Activated T-helper 17 cell treated with anti-CD3 and anti-CD28 coated beads, Interleukin-2, amount 50 U/mL, for 72 hours (primary cell): ENCODE results near the gene CD79A. TPM values are rescaled to one million over a fixed set of nuclear protein-coding genes. Genes with fewer than 3 reads are reported as not detected.
A peak's percentile ranks its signal among the peaks of the same experiment; 100 is the strongest.

Experiments
- ATAC-seq: fragments of 150-1000 bp; cut with Tn5 transposase; replicated peaks from 2 replicates; pipeline ENCODE4 v1.10.0; 2021; ENCODE audit warnings: mild to moderate bottlenecking, moderate library complexity
- H3K27ac Mint-ChIP-seq: one replicate; pipeline ENCODE4 v1.8.0; 2022; ENCODE audit warnings: mixed read lengths
- H3K27me3 Mint-ChIP-seq: one replicate; pipeline ENCODE4 v1.8.0; 2022; ENCODE audit warnings: mixed read lengths
- H3K36me3 Mint-ChIP-seq: one replicate; pipeline ENCODE4 v1.8.0; 2022; ENCODE audit warnings: low read depth, mild to moderate bottlenecking, mixed read lengths
- H3K4me1 Mint-ChIP-seq: one replicate; pipeline ENCODE4 v1.8.0; 2022; ENCODE audit warnings: mixed read lengths
- H3K4me3 Mint-ChIP-seq: one replicate; pipeline ENCODE4 v1.8.0; 2022; ENCODE audit warnings: mild to moderate bottlenecking, mixed read lengths
- H3K9me3 Mint-ChIP-seq: one replicate; pipeline ENCODE4 v1.8.0; 2022; ENCODE audit warnings: mixed read lengths
- total RNA-seq, 2 donors: library from RNA; stranded (reverse); gene quantifications; one replicate each; pipeline ENCODE4 v1.2.3, GENCODE V29; 2022

The CD79A gene
- total RNA-seq, 2 donors from 2014 or later = 0.22 to 0.98 TPM

DNA sequence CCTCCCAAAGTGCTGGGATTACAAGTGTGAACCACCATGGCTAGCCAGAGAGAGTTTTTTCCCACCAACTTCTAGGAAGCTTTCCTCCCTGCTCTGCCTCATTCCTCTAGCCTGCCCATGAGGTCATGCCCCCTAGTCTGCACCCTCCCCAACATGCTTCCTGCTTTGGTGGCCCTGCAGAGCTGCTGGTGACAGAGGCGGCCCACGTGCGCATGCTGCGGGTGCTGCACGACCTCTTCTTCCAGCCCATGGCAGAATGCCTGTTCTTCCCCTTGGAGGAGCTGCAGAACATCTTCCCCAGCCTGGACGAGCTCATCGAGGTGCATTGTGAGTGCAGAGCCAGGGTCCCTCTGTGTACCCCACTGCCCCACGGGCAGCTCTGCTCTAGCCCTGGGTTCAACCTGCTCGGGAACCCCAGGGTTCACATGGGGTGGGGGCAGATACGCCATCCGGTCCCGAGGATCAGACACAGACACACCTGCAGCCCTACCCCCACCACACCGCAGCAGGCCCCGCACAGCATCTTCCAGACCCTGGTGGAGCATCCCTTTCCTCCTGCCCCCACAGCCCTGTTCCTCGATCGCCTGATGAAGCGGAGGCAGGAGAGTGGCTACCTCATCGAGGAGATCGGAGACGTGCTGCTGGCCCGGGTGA, 24.8 kb downstream of the CD79A start:
- Mint-ChIP-seq H3K27ac (peak overlapping the region; percentile 46), H3K4me3 (no peak overlapping the region), H3K9me3 (no peaks in the 10 kb centered on the region), H3K36me3 (peaks cover 98% of the 10 kb centered on the region), H3K27me3 (no peaks in the 10 kb centered on the region), H3K4me1 (peaks cover 20% of the 10 kb centered on the region)
- no peak for ATAC-seq

GRCh38 chr19:41902594-41902993, 25.5 kb downstream of the CD79A start:
- Mint-ChIP-seq H3K27me3 (no peaks in the 10 kb centered on the region), H3K27ac (no peak overlapping the region), H3K4me3 (no peak overlapping the region), H3K36me3 (peaks cover 100% of the 10 kb centered on the region), H3K9me3 (no peaks in the 10 kb centered on the region), H3K4me1 (peaks cover 22% of the 10 kb centered on the region)
- no peak for ATAC-seq

DNA sequence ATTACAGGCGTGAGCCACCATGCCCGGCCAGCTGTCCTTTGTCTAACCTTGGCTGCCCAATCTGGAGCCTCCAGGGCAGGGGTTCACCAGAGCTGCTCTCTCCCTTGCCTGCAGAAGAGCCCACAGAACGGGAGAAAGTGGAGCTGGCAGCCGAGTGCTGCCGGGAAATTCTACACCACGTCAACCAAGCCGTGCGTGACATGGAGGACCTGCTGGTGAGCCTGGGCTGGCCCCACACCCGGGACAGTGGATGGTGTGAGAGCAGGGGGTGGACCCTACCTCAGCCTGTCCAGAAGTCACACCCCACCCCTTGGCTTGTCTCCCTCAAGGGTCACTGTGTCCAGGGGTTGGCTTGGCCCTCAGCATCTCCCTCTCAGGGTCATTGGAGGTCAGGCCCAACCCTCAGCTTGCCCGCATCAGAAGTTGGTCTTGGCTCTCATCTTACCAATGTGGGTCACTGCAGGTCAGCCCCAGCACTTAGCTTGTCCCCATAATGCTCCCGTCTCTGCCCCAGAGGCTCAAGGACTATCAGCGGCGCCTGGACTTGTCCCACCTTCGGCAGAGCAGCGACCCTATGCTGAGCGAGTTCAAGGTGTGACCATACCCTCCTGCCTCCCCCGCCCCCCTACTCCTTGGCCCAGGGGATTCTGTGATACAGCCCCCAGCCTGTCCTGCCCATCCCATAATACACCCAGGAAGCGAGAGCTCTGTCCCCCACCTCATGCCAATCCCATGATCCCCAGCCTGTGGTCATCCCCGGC, 26.3 kb downstream of the CD79A start:
- no peaks in the 10 kb centered on the region for H3K27me3 Mint-ChIP-seq
- H3K4me3 Mint-ChIP-seq = no peak overlapping the region
- H3K27ac Mint-ChIP-seq = no peak overlapping the region
- H3K4me1 Mint-ChIP-seq = peaks cover 22% of the 10 kb centered on the region
- no peaks in the 10 kb centered on the region for H3K9me3 Mint-ChIP-seq
- ATAC-seq = no peak
- H3K36me3 Mint-ChIP-seq = peaks cover 92% of the 10 kb centered on the region

- Mint-ChIP-seq H3K4me3 (no peak overlapping the region), H3K27me3 (no peaks in the 10 kb centered on the region), H3K4me1 (peaks cover 18% of the 10 kb centered on the region), H3K27ac (no peak overlapping the region), H3K36me3 (peaks cover 83% of the 10 kb centered on the region), H3K9me3 (no peaks in the 10 kb centered on the region)
- no peak for ATAC-seq
Observed at GRCh38 chr19:41904118-41904870, 27.2 kb downstream of the CD79A start.

- Mint-ChIP-seq H3K27ac (peak overlapping the region; percentile 82), H3K9me3 (no peaks in the 10 kb centered on the region), H3K36me3 (peaks cover 72% of the 10 kb centered on the region), H3K4me1 (peaks cover 17% of the 10 kb centered on the region), H3K27me3 (no peaks in the 10 kb centered on the region), H3K4me3 (no peak overlapping the region)
- no peak for ATAC-seq
Observed at GRCh38 chr19:41905273-41906002, 28.4 kb downstream of the CD79A start.

DNA sequence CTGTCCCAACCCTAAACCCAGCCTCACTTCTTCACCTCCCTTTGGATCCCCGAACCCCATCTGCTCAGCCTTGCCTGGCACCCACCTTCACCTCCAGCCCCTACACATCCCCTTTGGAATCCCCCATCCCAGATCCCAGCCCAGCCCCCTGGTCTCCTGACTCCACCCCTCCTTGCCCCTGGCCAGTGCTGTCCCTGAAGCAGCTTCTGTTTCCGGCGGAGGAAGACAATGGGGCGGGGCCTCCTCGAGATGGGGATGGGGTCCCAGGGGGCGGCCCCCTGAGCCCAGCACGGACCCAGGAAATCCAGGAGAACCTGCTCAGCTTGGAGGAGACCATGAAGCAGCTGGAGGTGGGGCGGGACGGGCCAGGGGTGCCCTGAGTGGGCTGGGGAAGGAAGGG, 29.2 kb downstream of the CD79A start:
- ATAC-seq = no peak
- Mint-ChIP-seq H3K27me3 (peaks cover 4% of the 10 kb centered on the region), H3K9me3 (no peaks in the 10 kb centered on the region), H3K4me1 (peaks cover 25% of the 10 kb centered on the region), H3K27ac (peak overlapping the region; percentile 82), H3K36me3 (peaks cover 71% of the 10 kb centered on the region), H3K4me3 (no peak overlapping the region)

DNA sequence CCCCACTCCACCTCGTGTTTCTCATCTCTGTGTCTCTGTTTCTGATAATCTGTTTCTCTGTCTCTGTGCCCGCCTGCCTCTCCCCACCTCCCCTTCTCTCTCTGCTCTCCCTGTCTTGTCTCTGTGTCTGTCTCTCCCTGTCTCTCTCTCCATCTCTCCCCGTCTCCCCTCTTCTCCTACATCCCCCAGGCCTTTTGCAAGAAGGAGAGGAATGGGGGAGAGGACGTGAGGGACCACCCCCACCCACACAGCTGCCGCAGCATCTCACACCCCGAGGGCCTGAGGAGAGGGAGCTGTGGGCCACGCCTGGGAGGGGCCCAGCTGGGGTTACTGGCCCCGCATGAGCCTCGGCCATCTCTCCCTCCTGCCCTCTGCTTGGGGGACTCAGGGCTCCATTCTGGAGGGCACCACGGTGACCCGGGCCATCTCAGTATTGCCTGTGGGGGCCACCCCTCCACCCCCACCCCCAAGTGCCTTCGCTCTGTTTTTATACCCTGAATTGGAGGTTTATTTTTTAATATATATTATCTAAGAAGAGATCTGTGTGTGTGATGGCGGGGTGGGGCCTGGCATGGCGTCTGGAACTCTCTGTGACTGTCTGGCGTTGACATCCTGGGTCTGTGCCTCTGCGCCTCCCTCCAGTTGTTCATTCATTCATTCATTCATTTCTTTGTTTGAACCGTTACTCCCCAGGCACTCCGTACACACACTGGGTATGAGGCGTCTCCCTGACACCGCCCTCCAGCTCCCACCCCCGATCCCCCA, 30.0 kb downstream of the CD79A start:
- no peak overlapping the region for H3K4me3 Mint-ChIP-seq
- H3K27ac Mint-ChIP-seq = peak overlapping the region; percentile 65
- H3K9me3 Mint-ChIP-seq = no peaks in the 10 kb centered on the region
- peaks cover 70% of the 10 kb centered on the region for H3K36me3 Mint-ChIP-seq
- peaks cover 25% of the 10 kb centered on the region for H3K4me1 Mint-ChIP-seq
- no peak for ATAC-seq
- H3K27me3 Mint-ChIP-seq = peaks cover 11% of the 10 kb centered on the region

DNA sequence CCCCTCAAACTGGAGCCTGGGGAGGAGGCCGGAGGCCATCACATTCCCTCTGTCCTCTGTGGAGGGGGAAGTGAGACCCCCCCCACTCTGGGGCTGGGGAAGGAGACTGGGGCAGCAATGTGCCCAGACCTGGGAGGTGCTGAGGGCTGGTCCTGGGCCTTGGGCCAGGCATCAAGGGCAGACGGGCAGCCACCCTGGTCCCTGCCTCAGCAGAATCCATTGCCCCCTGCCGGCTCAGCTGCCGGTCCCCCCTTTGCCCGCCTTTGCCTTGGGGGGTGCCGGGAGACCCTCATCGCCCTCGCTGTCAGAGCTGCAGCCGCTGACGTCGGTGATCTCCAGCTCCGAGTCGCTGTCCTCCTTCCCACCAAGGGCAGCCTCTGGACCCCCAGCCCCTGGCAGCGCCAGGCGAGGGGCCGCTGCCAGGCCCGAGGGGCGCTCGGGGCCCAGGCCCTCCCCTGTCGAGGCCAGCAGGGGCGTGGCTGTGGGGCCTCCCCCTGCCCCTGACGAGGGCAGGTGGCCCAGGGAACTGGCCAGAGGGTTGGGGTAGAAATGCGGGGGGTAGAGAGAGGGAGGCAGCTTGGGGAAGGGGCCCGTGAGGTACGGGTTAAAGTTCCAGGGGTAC, 31.0 kb downstream of the CD79A start:
- H3K4me3 Mint-ChIP-seq = no peak overlapping the region
- peaks cover 25% of the 10 kb centered on the region for H3K4me1 Mint-ChIP-seq
- no peak overlapping the region for H3K27ac Mint-ChIP-seq
- peaks cover 60% of the 10 kb centered on the region for H3K36me3 Mint-ChIP-seq
- H3K27me3 Mint-ChIP-seq = peaks cover 14% of the 10 kb centered on the region
- H3K9me3 Mint-ChIP-seq = no peaks in the 10 kb centered on the region
- ATAC-seq = no peak

DNA sequence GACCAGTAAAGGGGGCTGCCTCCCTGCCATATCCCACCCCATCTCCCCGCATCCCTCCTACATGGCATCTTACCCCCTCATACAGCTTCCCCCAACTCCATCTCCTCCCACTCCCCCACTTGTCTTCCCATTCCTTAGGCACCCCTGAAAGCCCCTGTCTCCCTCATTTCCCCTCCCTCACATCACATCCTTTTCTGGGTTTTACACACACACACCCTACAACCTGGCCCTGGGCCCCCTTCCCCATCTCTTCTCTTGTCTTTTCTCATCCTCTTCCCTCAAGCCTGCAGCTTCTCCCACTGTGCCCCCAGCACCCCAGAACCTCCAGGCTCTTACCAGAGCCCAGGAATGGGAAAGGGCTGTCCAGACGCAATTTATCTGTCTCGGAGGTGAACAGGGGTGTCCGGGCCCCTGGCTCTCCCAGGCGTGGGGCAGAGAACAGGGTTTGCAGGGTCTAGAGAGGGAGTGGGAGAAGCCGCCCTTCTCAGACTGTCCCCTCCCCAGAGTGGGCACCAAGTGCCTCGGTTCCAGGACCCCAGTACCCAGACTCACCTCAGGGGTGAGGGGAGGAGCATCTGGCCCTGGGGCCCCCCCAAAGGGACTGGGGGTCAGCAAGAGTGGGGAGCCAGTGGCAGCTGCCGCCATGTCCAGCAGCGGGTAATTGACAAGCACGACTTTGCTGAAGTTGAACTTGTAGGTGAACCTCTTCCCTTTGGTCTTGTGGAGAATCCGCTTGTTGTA, 31.8 kb downstream of the CD79A start:
- Mint-ChIP-seq H3K27me3 (peaks cover 20% of the 10 kb centered on the region), H3K4me3 (no peak overlapping the region), H3K36me3 (peaks cover 52% of the 10 kb centered on the region), H3K9me3 (no peaks in the 10 kb centered on the region), H3K27ac (no peak overlapping the region), H3K4me1 (peaks cover 25% of the 10 kb centered on the region)
- no peak for ATAC-seq

DNA sequence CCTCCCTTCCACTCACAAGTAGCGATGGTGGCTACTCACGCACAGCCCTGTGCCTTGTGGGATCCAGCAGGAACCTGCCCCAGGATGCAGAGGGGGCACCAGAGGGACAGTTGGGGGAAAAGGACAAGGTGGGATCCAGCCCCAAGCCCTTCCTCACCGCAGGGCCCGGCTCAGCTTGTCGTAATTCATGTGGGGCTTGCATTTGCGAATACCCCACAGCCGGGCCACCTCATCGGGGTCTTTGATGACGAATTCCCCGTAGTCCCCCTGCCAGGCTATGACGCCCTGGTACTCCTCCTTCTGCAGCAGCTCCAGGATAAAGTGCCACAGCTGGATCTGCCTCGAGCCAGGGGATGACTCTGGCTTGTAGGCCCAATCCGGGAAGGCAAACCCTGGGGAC, 32.6 kb downstream of the CD79A start:
- Mint-ChIP-seq H3K4me1 (peaks cover 23% of the 10 kb centered on the region), H3K36me3 (peaks cover 44% of the 10 kb centered on the region), H3K27ac (no peak overlapping the region), H3K4me3 (no peak overlapping the region), H3K27me3 (peaks cover 27% of the 10 kb centered on the region), H3K9me3 (no peaks in the 10 kb centered on the region)
- no peak for ATAC-seq

DNA sequence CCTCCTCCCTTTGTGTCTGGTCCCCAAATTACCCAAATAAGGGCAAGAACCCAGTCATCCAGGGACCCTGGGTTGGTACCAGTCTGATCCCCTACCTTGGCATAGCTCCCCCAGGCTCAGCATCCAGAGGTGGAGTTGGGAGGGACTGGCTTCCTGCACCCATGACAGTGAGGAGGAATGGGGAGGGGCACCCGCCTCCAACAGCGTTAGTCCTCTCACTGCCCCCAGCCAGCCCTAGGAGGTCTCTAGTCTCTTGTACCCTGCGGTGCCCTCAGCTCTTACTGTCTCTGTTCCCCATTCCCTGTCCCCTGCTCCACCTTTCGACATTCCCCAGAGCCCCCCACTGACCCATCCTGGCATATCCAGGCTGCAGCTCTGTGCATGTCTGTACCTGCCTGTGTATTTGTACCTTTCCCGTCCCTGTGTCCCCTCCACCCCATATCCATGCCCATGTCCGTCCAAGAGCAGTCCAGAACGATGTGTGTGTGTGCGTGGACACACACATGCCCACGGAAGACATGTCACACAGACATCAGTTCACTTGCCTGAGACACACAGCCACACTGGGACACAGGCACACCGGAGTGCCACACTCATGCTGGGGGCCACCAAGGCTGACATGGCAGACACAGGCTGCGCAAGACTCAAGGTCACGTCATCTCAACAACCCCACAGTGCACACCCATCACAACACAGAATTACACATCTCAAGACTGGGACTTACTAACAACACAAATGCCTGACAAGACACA, 33.3 kb downstream of the CD79A start:
- H3K27me3 Mint-ChIP-seq = peaks cover 27% of the 10 kb centered on the region
- peak overlapping the region; percentile 3 for H3K27ac Mint-ChIP-seq
- peaks cover 23% of the 10 kb centered on the region for H3K4me1 Mint-ChIP-seq
- peaks cover 37% of the 10 kb centered on the region for H3K36me3 Mint-ChIP-seq
- peak; percentile 18 for ATAC-seq
- no peak overlapping the region for H3K4me3 Mint-ChIP-seq
- H3K9me3 Mint-ChIP-seq = no peaks in the 10 kb centered on the region
